HUES6 (cell line): ENCODE data around the gene PRSS21.

Source experiments
- H3K27ac ChIP-seq: 2 replicates; pipeline ENCODE4 v1.7.0; 2013; ENCODE audit warnings: low read depth, mild to moderate bottlenecking, low read length, inconsistent platforms
- H3K27me3 ChIP-seq: 2 replicates; pipeline ENCODE4 v1.6.1; 2013; ENCODE audit warnings: low read length; ENCODE audit not compliant: control insufficient read depth, insufficient read depth
- H3K36me3 ChIP-seq: 2 replicates; pipeline ENCODE4 v1.6.1; 2013; ENCODE audit warnings: low read length; ENCODE audit not compliant: control insufficient read depth, insufficient read depth
- H3K4me1 ChIP-seq: 2 replicates; pipeline ENCODE4 v1.6.1; 2013; ENCODE audit warnings: low read length; ENCODE audit not compliant: control insufficient read depth, insufficient read depth
- H3K4me3 ChIP-seq: 2 replicates; pipeline ENCODE4 v1.5.1; 2013; ENCODE audit warnings: low read depth, low read length
- H3K9ac ChIP-seq: one replicate; pipeline ENCODE4 v1.6.1; 2013; ENCODE audit warnings: mild to moderate bottlenecking, low read length
- H3K9me3 ChIP-seq: 2 replicates; pipeline ENCODE4 v1.6.1; 2013; ENCODE audit warnings: low read depth, low read length; ENCODE audit not compliant: control insufficient read depth, insufficient read depth

Gene PRSS21

DNA sequence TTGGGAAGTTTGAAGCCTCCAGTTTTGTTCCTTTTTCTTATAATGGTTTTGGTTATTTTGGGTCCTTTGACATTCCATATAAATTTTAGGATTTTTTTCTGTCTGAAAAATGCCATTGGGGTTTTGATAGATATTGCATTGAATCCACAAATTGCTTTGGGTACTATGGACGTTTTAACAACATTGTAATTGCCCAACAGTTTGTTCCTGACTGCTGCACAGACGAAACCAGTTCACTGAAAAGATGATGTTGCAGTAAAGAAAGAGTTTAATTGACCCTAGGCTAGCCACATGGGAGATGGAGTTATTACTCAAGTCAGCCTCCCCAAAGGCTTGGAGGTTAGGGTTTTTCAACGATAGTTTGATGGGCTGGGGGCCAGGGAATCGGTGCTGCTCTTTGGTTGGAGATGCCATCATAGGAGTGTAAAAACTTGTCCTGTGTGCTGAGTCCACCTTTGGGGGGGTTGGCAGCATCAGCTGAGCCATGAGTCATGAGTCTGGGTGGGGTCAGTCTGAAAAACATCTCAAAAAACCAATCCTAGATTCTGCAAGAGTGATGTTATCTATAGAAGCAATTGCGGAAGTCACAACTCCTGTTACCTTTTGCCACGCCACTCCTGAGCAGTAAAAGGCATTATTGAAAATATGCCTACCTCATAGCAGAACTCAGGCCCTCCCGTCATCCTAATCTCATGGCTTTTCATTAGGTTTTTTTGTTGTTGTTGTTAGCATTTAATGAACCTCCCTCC is 21.5 kb upstream of the PRSS21 start:
- no peak overlapping the region for H3K27ac ChIP-seq
- no peaks in the 10 kb centered on the region for H3K27me3 ChIP-seq
- no peaks in the 10 kb centered on the region for H3K4me1 ChIP-seq
- no peaks in the 10 kb centered on the region for H3K36me3 ChIP-seq
- no peak overlapping the region for H3K9ac ChIP-seq
- no peak overlapping the region for H3K4me3 ChIP-seq
- no peaks in the 10 kb centered on the region for H3K9me3 ChIP-seq

DNA sequence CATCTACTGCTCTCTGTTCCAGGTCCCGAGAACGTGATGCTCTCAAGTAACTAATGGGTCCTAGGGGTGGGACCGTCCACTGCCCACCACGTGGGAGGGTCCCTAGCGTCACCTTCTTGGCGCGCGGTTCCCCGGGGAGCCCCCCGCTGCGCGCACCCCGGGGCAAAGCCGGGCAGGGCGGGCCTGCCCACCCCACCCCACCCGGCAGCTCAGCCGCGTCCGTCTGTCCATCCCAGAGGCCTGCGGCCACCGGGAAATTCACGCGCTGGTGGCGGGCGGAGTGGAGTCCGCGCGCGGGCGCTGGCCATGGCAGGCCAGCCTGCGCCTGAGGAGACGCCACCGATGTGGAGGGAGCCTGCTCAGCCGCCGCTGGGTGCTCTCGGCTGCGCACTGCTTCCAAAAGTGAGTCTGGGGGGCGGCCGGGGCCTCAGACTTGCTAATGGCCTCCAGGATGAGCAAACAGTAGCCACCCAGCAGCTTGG is 18.3 kb upstream of the PRSS21 start:
- H3K4me3 ChIP-seq: no peak overlapping the region
- no peak overlapping the region for H3K9ac ChIP-seq
- H3K9me3 ChIP-seq: peaks cover 10% of the 10 kb centered on the region; the same call in 1 of the 2 replicates
- H3K27me3 ChIP-seq: no peaks in the 10 kb centered on the region
- no peaks in the 10 kb centered on the region for H3K36me3 ChIP-seq
- no peak overlapping the region for H3K27ac ChIP-seq
- H3K4me1 ChIP-seq: no peaks in the 10 kb centered on the region

DNA sequence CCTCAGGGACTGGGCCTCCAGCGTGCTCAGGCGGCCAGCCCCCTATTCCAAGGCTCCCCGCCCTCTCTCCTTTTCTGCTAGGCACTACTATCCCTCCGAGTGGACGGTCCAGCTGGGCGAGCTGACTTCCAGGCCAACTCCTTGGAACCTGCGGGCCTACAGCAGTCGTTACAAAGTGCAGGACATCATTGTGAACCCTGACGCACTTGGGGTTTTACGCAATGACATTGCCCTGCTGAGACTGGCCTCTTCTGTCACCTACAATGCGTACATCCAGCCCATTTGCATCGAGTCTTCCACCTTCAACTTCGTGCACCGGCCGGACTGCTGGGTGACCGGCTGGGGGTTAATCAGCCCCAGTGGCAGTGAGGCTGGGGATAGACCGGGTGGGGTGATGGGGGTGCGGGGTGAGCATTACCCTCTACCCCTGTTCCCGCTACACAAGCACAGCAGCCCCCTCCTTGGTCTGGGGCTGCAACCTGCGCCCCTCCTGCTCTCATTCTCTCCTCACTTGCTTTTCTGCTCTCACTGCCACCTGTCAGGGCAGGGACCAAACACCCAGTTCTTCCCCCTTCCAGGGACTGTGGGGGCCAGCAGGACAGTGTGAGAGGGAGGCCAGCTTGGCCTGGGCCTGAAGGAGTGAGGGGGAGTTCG is 17.7 kb upstream of the PRSS21 start:
- no peaks in the 10 kb centered on the region for H3K36me3 ChIP-seq
- no peaks in the 10 kb centered on the region for H3K4me1 ChIP-seq
- H3K4me3 ChIP-seq: no peak overlapping the region
- H3K27ac ChIP-seq: no peak overlapping the region
- H3K9me3 ChIP-seq: peaks cover 16% of the 10 kb centered on the region
- H3K27me3 ChIP-seq: no peaks in the 10 kb centered on the region
- no peak overlapping the region for H3K9ac ChIP-seq

GRCh38 chr16:2799859-2800226 is 17.2 kb upstream of the PRSS21 start:
- Histone ChIP-seq H3K4me3 (no peak overlapping the region), H3K4me1 (no peaks in the 10 kb centered on the region), H3K27me3 (no peaks in the 10 kb centered on the region), H3K27ac (no peak overlapping the region), H3K9ac (no peak overlapping the region), H3K9me3 (peaks cover 21% of the 10 kb centered on the region), H3K36me3 (no peaks in the 10 kb centered on the region)

GRCh38 chr16:2803545-2804195 is 13.4 kb upstream of the PRSS21 start:
- Histone ChIP-seq H3K9ac (no peak overlapping the region), H3K27ac (no peak overlapping the region), H3K4me1 (no peaks in the 10 kb centered on the region), H3K4me3 (no peak overlapping the region), H3K27me3 (peaks cover 10% of the 10 kb centered on the region; the same call in 1 of the 2 replicates), H3K36me3 (no peaks in the 10 kb centered on the region), H3K9me3 (peaks cover 25% of the 10 kb centered on the region)

DNA sequence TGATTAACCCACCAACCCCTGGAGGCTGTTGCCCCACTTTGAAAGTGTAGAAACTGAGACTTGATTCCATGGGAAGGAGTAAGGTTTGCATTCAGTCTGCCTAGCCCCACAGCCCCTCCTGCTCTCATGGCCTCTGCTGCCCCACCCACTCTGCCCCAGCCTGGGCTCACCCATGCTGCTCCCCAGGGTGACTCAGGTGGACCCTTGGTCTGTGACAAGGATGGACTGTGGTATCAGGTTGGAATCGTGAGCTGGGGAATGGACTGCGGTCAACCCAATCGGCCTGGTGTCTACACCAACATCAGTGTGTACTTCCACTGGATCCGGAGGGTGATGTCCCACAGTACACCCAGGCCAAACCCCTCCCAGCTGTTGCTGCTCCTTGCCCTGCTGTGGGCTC is 12.3 kb upstream of the PRSS21 start:
- Histone ChIP-seq H3K36me3 (no peaks in the 10 kb centered on the region), H3K27ac (no peak overlapping the region), H3K4me1 (no peaks in the 10 kb centered on the region), H3K27me3 (peaks cover 10% of the 10 kb centered on the region; the same call in 1 of the 2 replicates), H3K9me3 (peaks cover 25% of the 10 kb centered on the region), H3K9ac (no peak overlapping the region), H3K4me3 (no peak overlapping the region)

GRCh38 chr16:2806286-2806685 is 10.8 kb upstream of the PRSS21 start:
- H3K9ac ChIP-seq: no peak overlapping the region
- peaks cover 25% of the 10 kb centered on the region for H3K9me3 ChIP-seq
- no peaks in the 10 kb centered on the region for H3K36me3 ChIP-seq
- no peak overlapping the region for H3K27ac ChIP-seq
- H3K4me1 ChIP-seq: no peaks in the 10 kb centered on the region
- peaks cover 11% of the 10 kb centered on the region; the same call in 1 of the 2 replicates for H3K27me3 ChIP-seq
- H3K4me3 ChIP-seq: no peak overlapping the region

GRCh38 chr16:2808181-2808580 is 8.9 kb upstream of the PRSS21 start:
- H3K27me3 ChIP-seq: peaks cover 14% of the 10 kb centered on the region; the same call in 1 of the 2 replicates
- no peak overlapping the region for H3K9ac ChIP-seq
- no peak overlapping the region for H3K4me3 ChIP-seq
- H3K27ac ChIP-seq: no peak overlapping the region
- H3K36me3 ChIP-seq: no peaks in the 10 kb centered on the region
- H3K4me1 ChIP-seq: peaks cover 8% of the 10 kb centered on the region; the same call in 1 of the 2 replicates
- peaks cover 19% of the 10 kb centered on the region for H3K9me3 ChIP-seq

DNA sequence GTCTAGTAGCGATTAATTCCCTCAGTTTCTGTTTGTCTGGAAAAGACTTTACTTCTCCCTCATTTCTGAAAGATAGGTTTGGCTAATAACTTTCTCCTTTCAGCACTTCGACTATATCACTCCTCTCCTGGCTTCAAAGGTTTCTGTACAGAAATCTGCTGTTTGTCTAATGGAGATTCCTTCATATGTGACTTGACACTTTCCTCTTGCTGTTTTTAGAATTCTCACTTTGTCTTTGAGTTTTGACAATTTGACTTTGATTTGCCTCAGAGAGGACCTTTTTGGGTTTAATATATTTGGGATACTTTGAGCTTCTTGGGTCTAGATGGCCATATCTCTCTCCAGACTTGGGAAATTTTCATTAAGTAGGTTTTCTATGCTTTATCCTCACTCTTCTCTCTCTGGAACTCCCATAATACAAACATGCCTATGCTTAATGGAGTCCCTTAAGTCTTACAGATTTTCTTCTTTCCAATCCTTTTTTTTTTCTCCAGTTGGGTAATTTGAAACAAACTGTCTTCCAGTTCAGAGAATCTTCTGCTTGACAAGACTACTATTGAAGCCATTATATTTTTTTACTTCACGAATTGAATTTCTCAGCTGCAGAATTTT is 7.8 kb upstream of the PRSS21 start:
- no peak overlapping the region for H3K4me3 ChIP-seq
- H3K27ac ChIP-seq: no peak overlapping the region
- H3K9ac ChIP-seq: no peak overlapping the region
- peaks cover 14% of the 10 kb centered on the region; the same call in 1 of the 2 replicates for H3K27me3 ChIP-seq
- peaks cover 10% of the 10 kb centered on the region for H3K9me3 ChIP-seq
- no peaks in the 10 kb centered on the region for H3K36me3 ChIP-seq
- peaks cover 8% of the 10 kb centered on the region; the same call in 1 of the 2 replicates for H3K4me1 ChIP-seq

DNA sequence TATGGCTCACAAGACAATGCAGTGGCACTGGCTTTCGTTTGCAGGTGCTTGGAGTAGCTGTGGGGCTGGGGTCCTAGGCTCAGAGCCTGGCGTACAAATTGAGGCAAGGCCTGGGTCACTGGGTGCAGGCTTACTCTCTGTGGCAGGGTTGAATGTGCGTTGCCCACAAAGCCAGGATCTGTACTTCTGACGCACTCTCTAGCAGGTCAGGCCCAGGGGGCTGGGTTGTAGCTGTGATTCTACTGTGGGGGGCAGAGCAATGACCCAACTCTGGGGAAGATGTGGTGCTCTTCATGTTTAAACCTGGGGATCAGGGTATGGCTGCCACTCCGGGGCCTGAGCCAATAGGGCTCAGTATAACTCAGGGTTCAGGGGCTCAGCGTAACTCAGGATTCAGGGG is 6.4 kb upstream of the PRSS21 start:
- no peaks in the 10 kb centered on the region for H3K36me3 ChIP-seq
- H3K4me1 ChIP-seq: peaks cover 8% of the 10 kb centered on the region; the same call in 1 of the 2 replicates
- no peak overlapping the region for H3K4me3 ChIP-seq
- H3K27ac ChIP-seq: no peak overlapping the region
- H3K9ac ChIP-seq: no peak overlapping the region
- peaks cover 12% of the 10 kb centered on the region; the same call in 1 of the 2 replicates for H3K27me3 ChIP-seq
- no peaks in the 10 kb centered on the region for H3K9me3 ChIP-seq
